GM21528 (cell line): ENCODE data around the gene MYBPHL.
"Not testable (repeated sequence)": the region's sequence is repeated elsewhere in the genome, so short reads cannot be mapped to it uniquely, and the experiment has no call there.

Source experiments
- ATAC-seq: cut with Tn5 transposase; IDR thresholded peaks from one replicate; pipeline ENCODE4 v1.9.1; 2021; ENCODE audit warnings: mild to moderate bottlenecking, moderate library complexity; ENCODE audit not compliant: unreplicated experiment, low FRiP score

MYBPHL gene

DNA sequence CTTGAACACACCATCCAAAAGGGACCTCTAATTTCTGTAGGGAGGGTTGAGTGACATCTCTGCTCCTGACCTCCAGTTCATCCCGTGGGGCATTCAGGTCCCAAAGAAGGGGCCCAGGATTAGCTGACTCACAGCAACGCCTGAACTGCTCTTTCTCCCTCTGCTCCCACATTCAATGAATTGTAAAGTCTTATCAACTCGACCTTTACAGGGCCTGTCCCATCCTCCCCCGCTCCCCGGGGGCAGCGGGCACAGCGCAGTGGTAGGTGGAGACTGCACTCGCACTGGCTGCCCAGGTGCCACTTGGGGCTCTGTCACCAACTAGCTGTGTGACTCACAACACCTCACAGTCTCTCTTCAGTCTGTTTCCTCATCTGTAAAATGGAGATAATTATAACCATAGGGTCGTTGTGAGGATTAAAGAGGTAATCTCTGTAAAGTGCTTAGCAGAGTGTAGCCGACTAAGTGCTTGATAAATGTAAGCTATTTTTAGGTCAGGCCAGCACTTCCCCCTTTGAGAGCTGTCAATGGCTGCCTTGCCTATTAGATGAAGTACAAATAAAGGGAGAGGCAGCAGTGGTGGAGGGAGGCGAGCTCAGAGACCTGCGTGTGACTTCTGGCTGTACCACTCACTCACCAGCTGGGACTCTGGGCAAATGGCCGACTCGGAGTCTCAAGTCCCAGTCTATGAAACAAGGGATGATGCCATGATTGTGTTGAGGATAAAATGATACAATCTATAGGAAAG is 637 bp upstream of the MYBPHL start:
- ATAC-seq: no peak

DNA sequence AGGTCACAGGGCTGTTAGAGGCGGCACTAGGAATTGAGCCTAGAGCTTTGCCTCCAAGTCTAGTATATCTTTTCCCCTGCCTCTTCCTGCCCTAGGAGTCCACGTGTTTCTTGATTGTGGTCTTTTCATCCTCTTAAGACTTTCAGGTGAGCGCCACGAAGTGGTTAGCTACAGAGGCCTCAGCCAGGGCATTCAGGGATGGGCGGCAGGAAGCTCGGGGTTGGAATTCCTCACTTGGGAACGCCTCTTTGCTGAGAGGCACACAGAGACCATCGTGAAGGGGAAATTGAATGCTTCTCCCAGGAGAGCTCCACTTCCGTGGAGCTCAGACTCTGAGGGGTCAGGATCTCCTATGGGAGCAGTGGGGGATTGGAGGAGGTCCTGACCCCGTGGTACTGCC is 820 bp downstream of the MYBPHL start:
- not testable (repeated sequence) for ATAC-seq

GRCh38 chr1:109304226-109304920 is 2.4 kb downstream of the MYBPHL start:
- ATAC-seq: no peak

GRCh38 chr1:109301874-109302273 is 4.9 kb downstream of the MYBPHL start:
- ATAC-seq: no peak

- no peak for ATAC-seq
Observed at GRCh38 chr1:109300650-109301151, 6.1 kb downstream of the MYBPHL start.

GRCh38 chr1:109299558-109300343 is 7.1 kb downstream of the MYBPHL start:
- no peak for ATAC-seq

GRCh38 chr1:109298666-109299557 is 7.9 kb downstream of the MYBPHL start:
- ATAC-seq: no peak

DNA sequence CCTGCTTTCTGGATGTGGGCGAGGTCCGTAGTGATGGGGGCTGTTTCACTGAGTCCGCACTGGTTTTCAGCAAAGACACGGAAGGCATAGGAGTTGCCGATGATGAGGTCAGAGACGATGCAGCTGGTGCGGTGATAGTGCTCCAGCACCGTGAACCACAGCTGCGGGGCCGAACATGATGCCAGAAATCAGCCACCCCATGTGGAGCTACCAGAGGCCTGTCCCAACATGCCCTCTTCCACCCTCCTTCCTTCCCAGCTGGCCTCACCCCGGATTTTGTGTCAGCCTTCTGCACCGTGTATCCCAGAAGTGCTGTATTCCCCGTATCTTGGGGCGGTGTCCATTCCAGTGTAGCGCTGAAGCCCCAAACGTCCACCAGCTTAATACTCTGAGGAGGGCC is 10.0 kb downstream of the MYBPHL start:
- no peak for ATAC-seq

GRCh38 chr1:109295712-109296415 is 10.9 kb downstream of the MYBPHL start:
- no peak for ATAC-seq

GRCh38 chr1:109294481-109294880 is 12.3 kb downstream of the MYBPHL start:
- no peak for ATAC-seq

GRCh38 chr1:109293026-109293425 is 13.8 kb downstream of the MYBPHL start:
- no peak for ATAC-seq

GRCh38 chr1:109292364-109292763 is 14.4 kb downstream of the MYBPHL start:
- no peak for ATAC-seq

- no peak for ATAC-seq
Observed at GRCh38 chr1:109290998-109291397, 15.8 kb downstream of the MYBPHL start.

- no peak for ATAC-seq
Observed at GRCh38 chr1:109290137-109290536, 16.7 kb downstream of the MYBPHL start.

DNA sequence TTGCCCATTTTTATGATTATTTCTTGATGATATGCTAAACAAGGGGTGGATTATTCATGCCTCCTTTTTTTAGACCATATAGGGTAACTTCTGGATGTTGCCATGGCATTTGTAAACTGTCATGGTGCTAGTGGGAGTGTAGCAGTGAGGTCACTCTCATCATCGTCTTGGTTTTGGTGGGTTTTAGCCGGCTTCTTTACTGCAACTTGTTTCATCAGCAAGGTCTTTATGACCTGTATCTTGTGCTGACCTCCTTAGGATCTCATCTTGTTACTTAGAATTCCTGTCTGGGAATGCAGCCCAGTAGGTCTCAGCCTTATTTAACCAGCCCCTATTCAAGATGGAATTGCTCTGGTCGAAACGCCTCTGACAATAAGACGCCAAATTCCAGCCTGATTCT is 20.0 kb downstream of the MYBPHL start:
- not testable (repeated sequence) for ATAC-seq

DNA sequence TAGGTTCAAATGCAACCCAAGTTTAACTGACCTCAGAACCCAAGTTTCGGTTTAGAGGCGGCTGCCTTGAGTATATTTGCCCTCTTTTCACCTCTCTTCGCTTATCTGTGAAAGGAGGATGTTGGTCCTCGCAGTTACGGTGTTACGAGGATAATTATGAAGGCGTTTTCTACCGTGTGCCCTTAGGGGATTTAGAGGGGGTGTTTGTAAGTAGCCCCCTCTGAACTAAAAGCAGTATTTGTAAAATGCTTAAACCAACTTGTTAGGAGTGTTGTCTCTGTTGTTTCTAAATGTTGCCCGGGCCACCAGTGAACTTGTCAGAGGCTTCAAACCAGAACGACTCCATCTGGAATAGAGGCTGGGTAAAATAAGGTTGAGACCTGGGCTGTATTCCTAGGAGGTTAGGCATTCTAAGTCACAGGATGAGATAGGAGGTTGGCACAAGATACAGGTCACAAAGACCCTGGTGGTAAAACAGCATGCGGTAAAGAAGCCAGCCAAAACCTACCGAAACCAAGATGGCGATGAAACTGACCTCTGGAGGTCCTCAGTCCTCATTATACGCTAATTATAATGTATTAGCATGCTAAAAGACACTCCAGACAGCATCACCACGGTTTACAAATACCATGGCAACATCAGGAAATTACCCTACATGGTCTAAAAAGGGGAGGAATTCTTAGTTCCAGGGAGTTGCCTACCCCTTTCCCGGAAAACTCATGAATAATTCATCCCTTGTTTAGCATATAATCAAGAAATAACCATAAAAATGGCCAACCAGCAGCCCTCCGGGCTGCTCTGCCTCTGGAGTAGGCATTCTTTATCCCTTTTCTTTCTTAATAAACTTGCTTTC is 22.8 kb downstream of the MYBPHL start:
- no peak for ATAC-seq

GRCh38 chr1:109282952-109283747 is 23.7 kb downstream of the MYBPHL start, which contains the start of gene PSRC1:
Gene PSRC1, minus strand, starts transcription at chr1:109283145.
- peak; percentile 93 for ATAC-seq

- ATAC-seq: no peak
Observed at GRCh38 chr1:109282497-109282951, 24.3 kb downstream of the MYBPHL start.
